ENCODE data around the gene EIF1.

DNA sequence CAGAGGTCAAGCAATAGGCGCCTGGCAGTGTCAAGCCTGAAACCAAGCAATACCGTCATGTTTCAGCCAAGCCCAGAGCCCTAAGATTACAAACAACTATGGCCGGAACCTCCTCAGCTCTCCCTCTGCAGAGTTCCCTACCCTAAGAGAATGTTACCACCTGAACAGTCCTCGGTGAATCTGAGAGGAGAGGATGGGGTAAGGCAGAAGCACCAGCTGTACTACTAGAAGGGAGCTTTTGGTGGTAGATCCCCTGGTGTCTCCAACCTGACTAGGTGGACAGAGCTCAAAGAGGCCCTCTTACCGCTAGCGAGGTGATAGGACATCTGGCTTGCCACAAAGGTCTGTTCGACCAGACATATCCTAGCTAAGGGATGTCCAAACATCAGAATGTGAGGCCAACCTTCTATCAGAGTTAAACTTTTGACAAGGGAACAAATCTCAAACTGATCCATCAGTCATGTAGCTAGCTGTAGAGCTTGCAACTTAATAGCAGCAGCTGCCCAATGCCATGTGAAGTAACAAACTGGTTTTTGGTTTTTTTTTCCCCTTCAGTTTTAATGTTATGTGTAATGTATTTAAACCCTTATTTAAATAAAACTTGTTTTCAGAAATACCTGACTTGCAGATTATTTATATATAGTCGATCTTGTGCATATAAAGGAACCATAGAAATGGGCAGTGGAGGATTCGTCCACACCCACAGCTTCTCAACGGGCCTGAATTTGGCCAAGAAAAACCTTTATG, 2.5 kb downstream of the EIF1 start:
- TF ChIP-seq, protein P1, sequence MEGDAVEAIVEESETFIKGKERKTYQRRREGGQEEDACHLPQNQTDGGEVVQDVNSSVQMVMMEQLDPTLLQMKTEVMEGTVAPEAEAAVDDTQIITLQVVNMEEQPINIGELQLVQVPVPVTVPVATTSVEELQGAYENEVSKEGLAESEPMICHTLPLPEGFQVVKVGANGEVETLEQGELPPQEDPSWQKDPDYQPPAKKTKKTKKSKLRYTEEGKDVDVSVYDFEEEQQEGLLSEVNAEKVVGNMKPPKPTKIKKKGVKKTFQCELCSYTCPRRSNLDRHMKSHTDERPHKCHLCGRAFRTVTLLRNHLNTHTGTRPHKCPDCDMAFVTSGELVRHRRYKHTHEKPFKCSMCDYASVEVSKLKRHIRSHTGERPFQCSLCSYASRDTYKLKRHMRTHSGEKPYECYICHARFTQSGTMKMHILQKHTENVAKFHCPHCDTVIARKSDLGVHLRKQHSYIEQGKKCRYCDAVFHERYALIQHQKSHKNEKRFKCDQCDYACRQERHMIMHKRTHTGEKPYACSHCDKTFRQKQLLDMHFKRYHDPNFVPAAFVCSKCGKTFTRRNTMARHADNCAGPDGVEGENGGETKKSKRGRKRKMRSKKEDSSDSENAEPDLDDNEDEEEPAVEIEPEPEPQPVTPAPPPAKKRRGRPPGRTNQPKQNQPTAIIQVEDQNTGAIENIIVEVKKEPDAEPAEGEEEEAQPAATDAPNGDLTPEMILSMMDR (conservative IDR thresholded peaks at IDR 0.05; ENCODE audit: low read depth in 2 of 2): no peak
- TF ChIP-seq NANOG (IDR thresholded peaks at IDR 0.05; ENCODE audit: borderline replicate concordance) (no peak), CREB1 (CRISPR knock-in tag; IDR thresholded peaks at IDR 0.05; ENCODE audit: low read depth) (no peak), EZH2 (IDR thresholded peaks at IDR 0.05; ENCODE audit: low read depth, unreplicated experiment) (no peak), POLR2AphosphoS5 (IDR thresholded peaks at IDR 0.05; ENCODE audit: low read depth) (no peak), ZNF331 (CRISPR knock-in tag; IDR thresholded peaks at IDR 0.05; ENCODE audit: low read depth) (no peak), STAT1 (IDR thresholded peaks at IDR 0.05; ENCODE audit: unreplicated experiment) (no peak), JUNB (IDR thresholded peaks at IDR 0.05; ENCODE audit: unreplicated experiment) (no peak)

All from GM23338 (cell line).